Panc1 (cell line): ENCODE data around the gene ADK. TPM values are rescaled to one million over a fixed set of nuclear protein-coding genes. Genes with fewer than 3 reads are reported as not detected.

Source experiments
- ATAC-seq: fragments of 200-7000 bp; cut with Tn5 transposase; 2 replicates; pipeline ENCODE4 v1.9.1; 2020; ENCODE audit warnings: mild to moderate bottlenecking, moderate library complexity
- BruUV-seq: library from RNA; stranded (reverse); fragments of 400-500 nt; replicated peaks from 2 replicates; lab custom pipeline; 2021; lab: Mats Ljungman, UMichigan
- CTCF ChIA-PET: fragments of 300-600 bp; sonication (Branson Sonifier 250); formaldehyde crosslinking; loops from one replicate; lab custom pipeline; 2022; ENCODE audit warnings: antibody characterized with exemption; lab: Charles Lee
- POLR2A ChIA-PET: fragments of 300-600 bp; sonication (Branson Sonifier 250); formaldehyde crosslinking; loops from one replicate; lab custom pipeline; 2022; ENCODE audit warnings: antibody characterized with exemption; lab: Charles Lee
- DNase-seq: peaks from one replicate; pipeline ENCODE4 v3.0.0-alpha.2; 2010; ENCODE audit warnings: low read depth, low spot score
- H3K27ac ChIP-seq: 2 replicates; pipeline ENCODE4 v1.5.1; 2011; ENCODE audit warnings: mild to moderate bottlenecking, low read length, inconsistent platforms
- H3K27me3 ChIP-seq: fragments of 200-500 bp; sonication (Bioruptor generic); 2 replicates; pipeline ENCODE4 v1.6.0; 2014; ENCODE audit warnings: low read length, inconsistent platforms; ENCODE audit not compliant: control insufficient read depth, insufficient read depth
- H3K36me3 ChIP-seq: fragments of 200-500 bp; sonication (Bioruptor generic); 2 replicates; pipeline ENCODE4 v1.5.1; 2014; ENCODE audit warnings: inconsistent platforms, mild to moderate bottlenecking, low read length, moderate library complexity; ENCODE audit not compliant: control insufficient read depth, insufficient read depth
- H3K4me1 ChIP-seq: 2 replicates; pipeline ENCODE4 v1.5.1; 2011; ENCODE audit warnings: inconsistent platforms, mild to moderate bottlenecking, low read length, moderate library complexity; ENCODE audit not compliant: control insufficient read depth, insufficient read depth
- H3K4me3 ChIP-seq, 2 experiments: 2 replicates each; pipeline ENCODE4 v1.5.1; 2011 to 2012; ENCODE audit warnings: low read depth in 2 of 2, low read length in 2 of 2, mild to moderate bottlenecking in 2 of 2, inconsistent platforms in 1 of 2, moderate library complexity in 1 of 2
- H3K9me3 ChIP-seq: fragments of 200-500 bp; sonication (Bioruptor generic); 2 replicates; pipeline ENCODE4 v1.5.1; 2014; ENCODE audit warnings: low read depth, mild to moderate bottlenecking, inconsistent platforms, low read length, moderate library complexity; ENCODE audit not compliant: control insufficient read depth, insufficient read depth
- POLR2AphosphoS5 ChIP-seq: IDR thresholded peaks from 2 replicates; pipeline ENCODE4 v1.6.1; 2012; ENCODE audit warnings: mild to moderate bottlenecking, low read depth, low read length, moderate library complexity
- SIN3A ChIP-seq: IDR thresholded peaks from 2 replicates; pipeline ENCODE4 v1.6.1; 2012; ENCODE audit warnings: low read depth, mild to moderate bottlenecking, low read length, moderate library complexity, borderline replicate concordance; ENCODE audit not compliant: insufficient read depth
- TCF7L2 ChIP-seq: IDR thresholded peaks from 2 replicates; pipeline ENCODE4 v1.6.1; 2011; ENCODE audit warnings: mild to moderate bottlenecking, low read depth, low read length, inconsistent platforms
- in situ Hi-C: cut with HindIII; loops from 2 replicates; pipeline ENCODE4 v1.10.0; 2016; ENCODE audit warnings: low sequenced_read_pairs, low pct_unique_long_range_greater_than_20kb
- intact Hi-C: fragments of 100-400 bp; cut with micrococcal nuclease; formaldehyde crosslinking; loops from one replicate; pipeline ENCODE4 v1.10.0; 2022; ENCODE audit not compliant: unreplicated experiment
- total RNA-seq: library from RNA; stranded (reverse); gene quantifications from one replicate; pipeline ENCODE4 v1.2.1, GENCODE V29; 2021; ENCODE audit not compliant: unreplicated experiment
- TF ChIP-seq, protein P1 (sequence below), 2 experiments: IDR thresholded peaks; 2 replicates each; pipeline ENCODE4 v1.6.1; 2011 to 2012; ENCODE audit warnings: low read depth in 2 of 2, control low read depth in 1 of 2, low read length in 1 of 2, mild to moderate bottlenecking in 1 of 2, moderate library complexity in 1 of 2; ENCODE audit not compliant: insufficient read depth in 1 of 2
- TF ChIP-seq, protein P2 (sequence below): fragments of 450-650 bp; IDR thresholded peaks from 2 replicates; pipeline ENCODE4 v1.5.1; 2017; ENCODE audit warnings: mild to moderate bottlenecking

ADK gene
- total RNA-seq, 1 experiment from 2014 or later = 64.5 TPM

GRCh38 chr10:74276416-74276815 is 125.4 kb downstream of the ADK start:
- no peak for TF ChIP-seq SIN3A
- TF ChIP-seq TCF7L2 = no peak
- TF ChIP-seq, protein P1, sequence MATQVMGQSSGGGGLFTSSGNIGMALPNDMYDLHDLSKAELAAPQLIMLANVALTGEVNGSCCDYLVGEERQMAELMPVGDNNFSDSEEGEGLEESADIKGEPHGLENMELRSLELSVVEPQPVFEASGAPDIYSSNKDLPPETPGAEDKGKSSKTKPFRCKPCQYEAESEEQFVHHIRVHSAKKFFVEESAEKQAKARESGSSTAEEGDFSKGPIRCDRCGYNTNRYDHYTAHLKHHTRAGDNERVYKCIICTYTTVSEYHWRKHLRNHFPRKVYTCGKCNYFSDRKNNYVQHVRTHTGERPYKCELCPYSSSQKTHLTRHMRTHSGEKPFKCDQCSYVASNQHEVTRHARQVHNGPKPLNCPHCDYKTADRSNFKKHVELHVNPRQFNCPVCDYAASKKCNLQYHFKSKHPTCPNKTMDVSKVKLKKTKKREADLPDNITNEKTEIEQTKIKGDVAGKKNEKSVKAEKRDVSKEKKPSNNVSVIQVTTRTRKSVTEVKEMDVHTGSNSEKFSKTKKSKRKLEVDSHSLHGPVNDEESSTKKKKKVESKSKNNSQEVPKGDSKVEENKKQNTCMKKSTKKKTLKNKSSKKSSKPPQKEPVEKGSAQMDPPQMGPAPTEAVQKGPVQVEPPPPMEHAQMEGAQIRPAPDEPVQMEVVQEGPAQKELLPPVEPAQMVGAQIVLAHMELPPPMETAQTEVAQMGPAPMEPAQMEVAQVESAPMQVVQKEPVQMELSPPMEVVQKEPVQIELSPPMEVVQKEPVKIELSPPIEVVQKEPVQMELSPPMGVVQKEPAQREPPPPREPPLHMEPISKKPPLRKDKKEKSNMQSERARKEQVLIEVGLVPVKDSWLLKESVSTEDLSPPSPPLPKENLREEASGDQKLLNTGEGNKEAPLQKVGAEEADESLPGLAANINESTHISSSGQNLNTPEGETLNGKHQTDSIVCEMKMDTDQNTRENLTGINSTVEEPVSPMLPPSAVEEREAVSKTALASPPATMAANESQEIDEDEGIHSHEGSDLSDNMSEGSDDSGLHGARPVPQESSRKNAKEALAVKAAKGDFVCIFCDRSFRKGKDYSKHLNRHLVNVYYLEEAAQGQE (IDR thresholded peaks at IDR 0.05; ENCODE audit: insufficient read depth in 1 of 2, low read depth in 2 of 2, low read length in 1 of 2) = no peak
- BruUV-seq = no TSS peak
- H3K36me3 ChIP-seq = no peaks in the 10 kb centered on the region
- H3K4me3 ChIP-seq = no peak overlapping the region
- DNase-seq (no peak), ATAC-seq (0 out of 2 replicates have a peak, but pooled peaks have one; percentile 62)
- in situ Hi-C loops = no loop called here
- no peak overlapping the region for H3K27ac ChIP-seq
- intact Hi-C loops = no loop called here
- no peaks in the 10 kb centered on the region for H3K9me3 ChIP-seq
- H3K27me3 ChIP-seq = no peaks in the 10 kb centered on the region
- ChIA-PET CTCF (no interaction called here), POLR2A (no interaction called here)
- H3K4me1 ChIP-seq = no peaks in the 10 kb centered on the region

DNA sequence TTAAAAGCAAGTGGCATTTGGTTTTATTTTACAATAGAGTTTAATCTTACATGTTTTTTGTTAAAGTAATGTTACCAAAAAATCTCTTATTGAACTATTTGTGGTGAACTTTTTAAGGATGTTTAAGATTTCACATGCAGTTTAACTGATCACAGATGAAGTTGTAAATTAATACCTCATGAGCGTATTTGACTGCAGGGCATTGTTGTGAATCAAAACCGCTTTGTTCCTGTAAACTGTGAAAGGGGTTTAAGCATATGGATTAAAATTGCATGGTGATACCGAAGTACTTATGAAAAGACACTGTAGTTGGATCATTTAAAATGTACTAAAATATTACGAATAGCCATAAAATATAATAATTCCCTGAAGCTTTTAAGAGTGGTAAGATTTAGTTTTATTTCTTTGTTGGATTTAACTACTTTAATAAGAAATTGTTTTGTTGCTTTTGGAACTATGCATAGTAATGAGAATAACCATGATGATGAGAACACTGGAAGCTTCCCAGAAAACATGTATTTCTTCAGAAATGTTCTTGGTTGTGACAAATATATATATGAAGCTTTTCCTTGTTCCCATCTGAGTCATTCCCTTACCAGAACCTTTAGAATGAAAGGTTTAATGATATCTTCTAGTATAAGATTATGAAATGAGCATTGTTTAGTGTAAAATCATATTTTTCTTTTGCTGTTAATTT is 131.3 kb downstream of the ADK start:
- BruUV-seq = no TSS peak
- DNase-seq = no peak
- no peak overlapping the region for H3K27ac ChIP-seq
- no peak overlapping the region for H3K4me3 ChIP-seq
- no peak for TF ChIP-seq POLR2AphosphoS5
- no peak for TF ChIP-seq TCF7L2
- TF ChIP-seq, protein P2, sequence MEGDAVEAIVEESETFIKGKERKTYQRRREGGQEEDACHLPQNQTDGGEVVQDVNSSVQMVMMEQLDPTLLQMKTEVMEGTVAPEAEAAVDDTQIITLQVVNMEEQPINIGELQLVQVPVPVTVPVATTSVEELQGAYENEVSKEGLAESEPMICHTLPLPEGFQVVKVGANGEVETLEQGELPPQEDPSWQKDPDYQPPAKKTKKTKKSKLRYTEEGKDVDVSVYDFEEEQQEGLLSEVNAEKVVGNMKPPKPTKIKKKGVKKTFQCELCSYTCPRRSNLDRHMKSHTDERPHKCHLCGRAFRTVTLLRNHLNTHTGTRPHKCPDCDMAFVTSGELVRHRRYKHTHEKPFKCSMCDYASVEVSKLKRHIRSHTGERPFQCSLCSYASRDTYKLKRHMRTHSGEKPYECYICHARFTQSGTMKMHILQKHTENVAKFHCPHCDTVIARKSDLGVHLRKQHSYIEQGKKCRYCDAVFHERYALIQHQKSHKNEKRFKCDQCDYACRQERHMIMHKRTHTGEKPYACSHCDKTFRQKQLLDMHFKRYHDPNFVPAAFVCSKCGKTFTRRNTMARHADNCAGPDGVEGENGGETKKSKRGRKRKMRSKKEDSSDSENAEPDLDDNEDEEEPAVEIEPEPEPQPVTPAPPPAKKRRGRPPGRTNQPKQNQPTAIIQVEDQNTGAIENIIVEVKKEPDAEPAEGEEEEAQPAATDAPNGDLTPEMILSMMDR = no peak
- TF ChIP-seq, protein P1 (IDR thresholded peaks at IDR 0.05; ENCODE audit: insufficient read depth in 1 of 2, low read depth in 2 of 2, low read length in 1 of 2) = no peak
- no peak for TF ChIP-seq SIN3A
- ChIA-PET CTCF (no interaction called here), POLR2A (no interaction called here)
- peaks cover 10% of the 10 kb centered on the region; the same call in 1 of the 2 replicates for H3K9me3 ChIP-seq
- intact Hi-C loops (no loop called here), in situ Hi-C loops (no loop called here)
- H3K4me1 ChIP-seq = no peaks in the 10 kb centered on the region
- H3K36me3 ChIP-seq = no peaks in the 10 kb centered on the region
- no peaks in the 10 kb centered on the region for H3K27me3 ChIP-seq
- ATAC-seq = no peak
